Fibroblast of upper back skin (primary cell): ENCODE measurements around the gene GATAD2A.
"Not testable (repeated sequence)": the region's sequence is repeated elsewhere in the genome, so short reads cannot be mapped to it uniquely, and the experiment has no call there.

Experiments used
- DNase-seq: peaks from one replicate; pipeline ENCODE4 v3.0.0-alpha.2; 2013

GATAD2A gene, protein sequence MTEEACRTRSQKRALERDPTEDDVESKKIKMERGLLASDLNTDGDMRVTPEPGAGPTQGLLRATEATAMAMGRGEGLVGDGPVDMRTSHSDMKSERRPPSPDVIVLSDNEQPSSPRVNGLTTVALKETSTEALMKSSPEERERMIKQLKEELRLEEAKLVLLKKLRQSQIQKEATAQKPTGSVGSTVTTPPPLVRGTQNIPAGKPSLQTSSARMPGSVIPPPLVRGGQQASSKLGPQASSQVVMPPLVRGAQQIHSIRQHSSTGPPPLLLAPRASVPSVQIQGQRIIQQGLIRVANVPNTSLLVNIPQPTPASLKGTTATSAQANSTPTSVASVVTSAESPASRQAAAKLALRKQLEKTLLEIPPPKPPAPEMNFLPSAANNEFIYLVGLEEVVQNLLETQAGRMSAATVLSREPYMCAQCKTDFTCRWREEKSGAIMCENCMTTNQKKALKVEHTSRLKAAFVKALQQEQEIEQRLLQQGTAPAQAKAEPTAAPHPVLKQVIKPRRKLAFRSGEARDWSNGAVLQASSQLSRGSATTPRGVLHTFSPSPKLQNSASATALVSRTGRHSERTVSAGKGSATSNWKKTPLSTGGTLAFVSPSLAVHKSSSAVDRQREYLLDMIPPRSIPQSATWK

GRCh38 chr19:19404879-19405860 is at the start of gene GATAD2A:
TSS of gene GATAD2A (plus strand) at chr19:19405675. CDS start at chr19:19465346, 59,671 bp downstream.
- peak; percentile 93 for DNase-seq

- no peak for DNase-seq
Observed at GRCh38 chr19:19356500-19356899, 49.0 kb upstream of the GATAD2A start.

DNA sequence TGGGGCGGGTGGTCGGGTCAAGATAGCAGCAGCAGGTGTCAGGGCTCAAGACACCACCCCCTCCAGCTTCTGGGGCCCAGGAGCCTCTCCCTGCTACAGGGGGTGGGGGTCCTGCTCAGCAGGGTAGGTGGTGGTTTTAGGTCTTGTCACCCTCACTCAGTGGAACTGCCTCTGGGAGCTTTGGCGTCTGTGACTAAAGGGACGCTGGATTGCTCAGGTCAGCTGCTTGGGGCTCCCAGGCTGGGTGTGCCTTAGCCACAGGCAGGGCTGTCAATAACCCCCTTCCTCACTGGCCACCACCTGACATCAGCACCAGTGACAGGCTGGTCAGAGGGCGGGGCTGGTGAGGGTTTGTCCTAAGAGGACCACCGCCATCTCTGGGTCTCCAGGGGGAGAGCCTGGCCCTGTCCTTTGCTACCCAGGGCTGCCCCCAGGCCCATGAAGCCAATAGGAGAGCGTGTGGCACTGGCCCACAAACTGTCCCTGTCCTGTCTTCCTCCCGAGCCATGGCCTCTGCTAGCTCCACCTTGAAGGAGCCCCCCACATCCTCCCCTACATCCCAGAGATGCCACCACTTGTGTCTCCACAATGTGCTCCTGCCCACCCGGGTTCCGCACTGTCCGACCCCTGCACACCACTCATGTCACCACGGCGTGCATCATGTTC is 48.4 kb upstream of the GATAD2A start:
- no peak for DNase-seq

DNA sequence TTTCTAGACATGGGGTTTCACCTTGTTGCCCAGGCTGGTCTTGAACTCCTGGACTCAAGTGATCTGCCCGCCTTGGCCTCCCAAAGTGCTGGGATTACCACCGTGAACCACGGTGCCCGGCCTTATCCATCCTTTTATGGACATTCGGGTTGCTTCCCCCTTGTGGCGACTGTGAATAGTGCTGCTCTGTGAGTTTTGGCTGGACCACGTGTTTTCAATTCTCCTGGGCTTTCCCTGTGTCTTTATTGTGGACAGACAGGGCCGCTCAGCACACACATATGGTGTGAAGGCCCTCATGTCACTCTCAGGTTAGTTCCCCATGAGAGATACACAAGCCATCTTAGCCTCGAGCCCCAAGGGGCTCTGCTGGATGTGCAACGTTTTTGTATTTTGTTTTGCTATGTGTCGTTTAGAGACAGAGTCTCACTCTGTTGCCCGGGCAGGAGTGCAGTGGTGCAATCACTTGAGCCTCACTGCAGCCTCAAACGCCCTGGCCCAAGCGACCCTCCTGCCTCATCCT is 44.3 kb upstream of the GATAD2A start:
- DNase-seq: peak; percentile 84

- DNase-seq: no peak
Observed at GRCh38 chr19:19362075-19362474, 43.4 kb upstream of the GATAD2A start.

- DNase-seq: peak; percentile 59
Observed at GRCh38 chr19:19366434-19367396, 38.8 kb upstream of the GATAD2A start.

GRCh38 chr19:19368087-19368486 is 37.4 kb upstream of the GATAD2A start:
- DNase-seq: no peak

DNA sequence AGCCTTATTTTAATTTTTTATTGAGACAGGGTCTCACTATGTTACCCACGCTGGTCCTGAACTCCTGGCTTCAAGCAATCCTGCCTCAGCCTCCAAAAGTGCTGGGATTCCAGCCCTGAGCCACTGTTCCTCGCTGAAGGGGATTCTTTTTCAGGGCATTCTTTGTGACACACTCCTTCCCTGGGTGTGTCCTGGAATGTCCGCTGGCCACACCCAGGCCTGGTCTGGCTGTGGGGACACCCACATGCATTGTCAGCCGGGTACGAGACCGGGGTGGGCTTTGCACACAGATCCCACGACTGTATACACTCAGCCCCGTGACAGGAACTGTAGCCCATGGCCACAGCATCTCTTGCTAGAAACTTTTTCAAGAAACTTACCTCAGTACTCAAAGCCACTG is 34.4 kb upstream of the GATAD2A start:
- no peak for DNase-seq

GRCh38 chr19:19372656-19373416 is 32.6 kb upstream of the GATAD2A start:
- DNase-seq: peak; percentile 14

GRCh38 chr19:19379527-19379926 is 25.9 kb upstream of the GATAD2A start:
- DNase-seq: no peak

DNA sequence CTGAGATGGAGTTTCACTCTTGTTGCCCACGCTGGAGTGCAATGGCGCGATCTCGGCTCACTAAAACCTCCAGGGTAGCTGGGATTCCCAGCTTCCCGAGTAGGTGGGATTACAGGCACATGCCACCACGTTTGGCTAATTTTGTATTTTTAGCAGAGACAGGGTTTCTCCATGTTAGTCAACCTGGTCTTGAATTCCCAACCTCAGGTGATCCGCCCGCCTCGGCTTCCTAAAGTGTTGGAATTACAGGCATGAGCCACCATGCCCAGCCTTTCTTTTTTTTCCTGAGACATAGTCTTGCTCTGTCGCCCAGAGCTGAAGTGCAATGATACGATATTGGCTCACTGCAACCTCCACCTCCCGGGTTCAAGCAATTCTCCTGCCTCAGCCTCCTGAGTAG is 25.2 kb upstream of the GATAD2A start:
- not testable (repeated sequence) for DNase-seq

- no peak for DNase-seq
Observed at GRCh38 chr19:19381007-19381926, 24.2 kb upstream of the GATAD2A start.

DNA sequence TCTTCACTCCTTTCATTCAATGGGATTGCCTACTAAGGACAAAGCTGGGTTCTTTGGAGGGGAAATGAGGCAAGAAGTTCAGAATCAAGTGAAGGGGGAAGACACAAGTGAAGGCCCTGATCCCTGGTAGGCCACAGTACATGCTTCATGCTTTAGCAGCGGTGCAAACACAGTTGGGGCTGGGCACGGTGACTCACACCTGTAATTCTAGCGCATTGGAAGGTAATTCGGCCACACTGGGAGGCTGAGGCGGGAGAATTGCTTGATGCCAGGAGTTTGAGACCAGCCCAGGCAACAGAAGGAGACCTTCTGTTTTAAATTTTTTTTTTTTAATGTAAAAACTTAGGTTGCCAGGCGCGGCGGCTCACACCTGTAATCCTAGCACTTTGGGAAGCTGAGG is 23.4 kb upstream of the GATAD2A start:
- no peak for DNase-seq

DNA sequence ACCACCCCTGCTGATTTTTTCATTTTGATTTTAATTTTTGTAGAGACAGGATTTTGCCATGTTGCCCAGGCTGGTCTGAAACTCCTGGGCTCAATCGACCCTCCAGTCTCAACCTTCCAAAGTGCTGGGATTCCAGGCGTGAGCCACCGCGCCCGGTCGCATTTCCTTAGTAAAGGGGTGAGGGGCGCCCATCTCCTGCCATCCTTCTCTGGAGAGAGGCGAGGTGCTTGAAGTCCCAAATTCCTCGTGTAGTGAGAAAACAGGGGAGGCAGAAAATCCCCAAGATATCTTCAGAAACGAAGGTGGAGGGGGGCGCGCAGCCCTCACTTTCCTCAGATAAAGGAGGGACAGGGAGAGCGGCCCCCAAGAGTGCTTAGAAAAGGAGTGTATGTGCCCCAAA is 21.0 kb upstream of the GATAD2A start:
- DNase-seq: no peak

DNA sequence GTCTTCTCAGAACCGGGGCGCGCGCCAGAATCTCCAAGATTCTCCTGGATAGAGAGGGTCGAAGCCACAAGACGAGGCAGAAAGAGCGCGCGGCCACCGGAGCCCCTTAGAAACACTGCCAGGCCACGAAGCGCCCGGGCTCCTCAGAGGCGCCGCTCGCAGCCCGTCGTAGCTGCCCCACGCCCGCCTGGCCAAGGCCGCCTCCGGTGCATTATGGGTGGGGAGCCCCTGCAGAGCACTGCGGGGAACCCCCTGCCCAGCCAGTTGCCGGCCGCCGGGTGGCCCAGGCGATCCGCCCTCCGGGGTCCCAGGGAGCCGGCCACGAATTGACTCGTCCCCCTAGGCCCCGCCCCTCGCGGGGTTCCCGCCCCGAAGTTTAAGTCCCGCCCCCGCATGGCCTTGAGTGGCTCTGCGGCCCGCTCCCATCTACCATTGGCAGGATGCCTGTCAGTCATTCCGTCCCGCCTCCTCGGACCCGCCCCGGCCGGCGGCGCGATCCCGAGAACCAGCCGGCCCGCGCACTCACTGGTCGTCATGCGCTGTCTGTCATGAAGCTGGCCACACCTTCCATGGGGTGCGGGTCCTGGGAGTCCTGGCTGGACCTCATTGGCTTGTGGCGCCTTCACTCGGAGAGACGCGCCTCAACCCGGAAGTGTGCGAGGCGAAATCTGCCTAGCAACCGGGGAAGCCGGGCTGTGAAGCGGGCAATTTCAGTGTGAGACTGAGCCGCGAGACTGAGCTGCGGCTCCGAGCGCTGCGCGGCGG is 20.2 kb upstream of the GATAD2A start:
- DNase-seq: peak; percentile 100

DNA sequence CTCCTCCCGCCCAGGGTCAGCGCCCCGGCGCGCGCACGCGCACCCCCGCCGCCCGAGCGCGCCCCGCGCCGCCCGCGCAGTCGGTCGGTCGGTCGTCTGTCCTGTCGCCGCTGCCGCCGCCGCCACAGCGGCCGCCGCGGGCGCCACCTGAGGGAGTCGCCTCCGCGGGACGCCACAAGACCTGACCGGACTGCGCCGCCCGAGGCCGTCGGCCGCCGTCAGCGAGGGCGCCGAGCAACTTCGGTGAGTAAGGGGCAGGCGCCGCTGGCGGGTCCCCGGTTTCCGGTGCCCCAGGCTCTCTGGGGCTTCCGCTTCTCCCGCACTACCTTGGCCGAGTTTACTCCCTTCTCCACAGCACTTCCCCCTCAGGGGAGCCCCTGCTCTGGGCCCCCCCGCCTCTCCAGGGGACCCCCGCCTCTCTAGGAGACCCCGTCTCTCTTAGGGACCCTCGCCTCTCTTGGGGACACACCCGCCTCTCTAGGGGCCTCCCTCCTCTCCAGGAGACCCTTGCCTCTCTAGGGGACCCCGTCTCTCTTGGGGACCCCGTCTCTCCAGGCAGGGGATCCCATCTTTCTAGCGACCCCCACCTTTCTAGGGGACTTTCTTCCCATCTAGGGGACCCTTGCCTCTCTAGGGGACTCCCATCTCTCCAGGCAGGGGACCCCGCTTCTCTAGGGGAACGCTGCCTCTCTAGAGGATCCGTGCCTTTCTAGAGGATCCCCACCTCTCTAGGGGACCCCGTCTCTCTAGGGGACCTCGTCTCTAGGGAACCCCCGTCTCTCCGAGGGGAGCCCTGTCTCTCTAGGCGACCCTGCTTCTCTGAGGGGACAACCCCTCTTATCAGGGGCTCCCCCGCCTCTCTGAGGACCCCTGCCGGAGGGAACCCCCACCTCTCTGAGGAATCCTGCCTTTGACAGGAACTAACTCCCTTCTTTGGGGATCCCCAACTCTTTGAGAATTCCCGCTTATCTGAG is 19.3 kb upstream of the GATAD2A start:
- DNase-seq: peak; percentile 13

DNA sequence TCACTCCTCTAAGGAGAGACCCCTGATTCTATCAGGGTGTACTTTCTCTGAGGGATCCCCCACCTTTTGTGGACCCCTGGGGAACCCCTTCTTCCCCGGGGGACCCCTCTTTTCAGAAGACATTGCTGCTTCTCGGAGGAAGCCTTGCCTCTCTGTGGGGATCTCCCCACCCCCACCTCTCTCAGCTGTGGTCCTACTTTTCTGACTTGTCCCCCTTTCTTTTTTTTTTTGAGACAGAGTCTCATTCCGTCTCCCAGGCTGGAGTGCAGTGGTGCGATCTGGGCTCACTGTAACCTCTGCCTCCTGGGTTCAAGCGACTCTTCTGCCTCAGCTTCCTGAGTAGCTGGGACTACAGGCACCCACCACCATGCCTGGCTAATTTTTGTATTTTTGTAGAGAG is 18.4 kb upstream of the GATAD2A start:
- no peak for DNase-seq
